Stimulated activated naive CD8-positive, alpha-beta T cell treated with anti-CD3 and anti-CD28 coated beads, Interleukin-15, Interleukin-2, amounts not matched to agents 100 ng/mL and 50 ng/mL, for 24 hours (primary cell): ENCODE measurements around the gene RASSF4.
"Not testable (repeated sequence)": the region's sequence is repeated elsewhere in the genome, so short reads cannot be mapped to it uniquely, and the experiment has no call there.

Experiments used
- H3K27ac Mint-ChIP-seq: one replicate; pipeline ENCODE4 v1.8.0; 2021; ENCODE audit warnings: mild to moderate bottlenecking, mixed read lengths
- H3K27me3 Mint-ChIP-seq: one replicate; pipeline ENCODE4 v1.8.0; 2021; ENCODE audit warnings: mixed read lengths
- H3K36me3 Mint-ChIP-seq: one replicate; pipeline ENCODE4 v1.8.0; 2021; ENCODE audit warnings: low read depth, mixed read lengths
- H3K4me1 Mint-ChIP-seq: one replicate; pipeline ENCODE4 v1.8.0; 2021; ENCODE audit warnings: low read depth, mixed read lengths
- H3K4me3 Mint-ChIP-seq: one replicate; pipeline ENCODE4 v1.8.0; 2021; ENCODE audit warnings: mild to moderate bottlenecking, mixed read lengths
- H3K9me3 Mint-ChIP-seq: one replicate; pipeline ENCODE4 v1.8.0; 2021; ENCODE audit warnings: mixed read lengths

Gene RASSF4

GRCh38 chr10:45000138-45000751, 40.6 kb downstream of the RASSF4 start:
- no peaks in the 10 kb centered on the region for H3K27me3 Mint-ChIP-seq
- H3K36me3 Mint-ChIP-seq, result peaks cover 37% of the 10 kb centered on the region
- H3K4me1 Mint-ChIP-seq, result peaks cover 40% of the 10 kb centered on the region
- peak overlapping the region; percentile 82 for H3K4me3 Mint-ChIP-seq
- H3K27ac Mint-ChIP-seq, result peak overlapping the region; percentile 89
- H3K9me3 Mint-ChIP-seq, result peaks cover 22% of the 10 kb centered on the region

- Mint-ChIP-seq H3K27ac (peak within 1 kb of the TSS; percentile 89), H3K9me3 (peaks cover 22% of the 10 kb centered on the region), H3K4me1 (peaks cover 34% of the 10 kb centered on the region), H3K36me3 (peaks cover 43% of the 10 kb centered on the region), H3K27me3 (no peaks in the 10 kb centered on the region), H3K4me3 (peak within 1 kb of the TSS; percentile 89)
Observed at GRCh38 chr10:45000752-45001380, 41.3 kb downstream of the RASSF4 start, which contains the start of gene ZNF22. Gene ZNF22, plus strand, starts transcription at chr10:45000923. Its CDS starts 2,446 bp downstream, at chr10:45003369.

- Mint-ChIP-seq H3K27ac (peak overlapping the region; percentile 88), H3K9me3 (peaks cover 22% of the 10 kb centered on the region), H3K4me3 (peak overlapping the region; percentile 89), H3K36me3 (peaks cover 48% of the 10 kb centered on the region), H3K4me1 (peaks cover 33% of the 10 kb centered on the region), H3K27me3 (no peaks in the 10 kb centered on the region)
Observed at GRCh38 chr10:45001381-45002148, 42.0 kb downstream of the RASSF4 start.

GRCh38 chr10:45003432-45004000, 43.9 kb downstream of the RASSF4 start:
- Mint-ChIP-seq H3K27me3 (no peaks in the 10 kb centered on the region), H3K4me3 (no peak overlapping the region), H3K27ac (no peak overlapping the region)

GRCh38 chr10:45004661-45005060, 45.1 kb downstream of the RASSF4 start:
- Mint-ChIP-seq H3K4me3 (no peak overlapping the region), H3K27ac (no peak overlapping the region), H3K36me3 (peaks cover 48% of the 10 kb centered on the region), H3K4me1 (peaks cover 31% of the 10 kb centered on the region), H3K27me3 (no peaks in the 10 kb centered on the region), H3K9me3 (peaks cover 22% of the 10 kb centered on the region)

More at GRCh38 chr10:45003432-45004000, 43.9 kb downstream of the RASSF4 start:
- peaks cover 22% of the 10 kb centered on the region for H3K9me3 Mint-ChIP-seq
- peaks cover 48% of the 10 kb centered on the region for H3K36me3 Mint-ChIP-seq
- peaks cover 33% of the 10 kb centered on the region for H3K4me1 Mint-ChIP-seq

GRCh38 chr10:45005284-45005683, 45.7 kb downstream of the RASSF4 start:
- Mint-ChIP-seq H3K4me1 (peaks cover 25% of the 10 kb centered on the region), H3K4me3 (no peak overlapping the region), H3K27me3 (no peaks in the 10 kb centered on the region), H3K27ac (no peak overlapping the region), H3K36me3 (peaks cover 48% of the 10 kb centered on the region), H3K9me3 (peaks cover 22% of the 10 kb centered on the region)

GRCh38 chr10:45006276-45007030, 46.9 kb downstream of the RASSF4 start:
- H3K36me3 Mint-ChIP-seq, result peaks cover 47% of the 10 kb centered on the region
- H3K9me3 Mint-ChIP-seq, result peaks cover 22% of the 10 kb centered on the region
- no peak overlapping the region for H3K4me3 Mint-ChIP-seq
- H3K27me3 Mint-ChIP-seq, result no peaks in the 10 kb centered on the region
- H3K27ac Mint-ChIP-seq, result no peak overlapping the region
- H3K4me1 Mint-ChIP-seq, result peaks cover 18% of the 10 kb centered on the region

- peaks cover 12% of the 10 kb centered on the region for H3K9me3 Mint-ChIP-seq
- H3K4me3 Mint-ChIP-seq, result no peak overlapping the region
- peaks cover 3% of the 10 kb centered on the region for H3K4me1 Mint-ChIP-seq
- no peaks in the 10 kb centered on the region for H3K27me3 Mint-ChIP-seq
- no peak overlapping the region for H3K27ac Mint-ChIP-seq
- peaks cover 26% of the 10 kb centered on the region for H3K36me3 Mint-ChIP-seq
Observed at GRCh38 chr10:45008524-45009161, 49.0 kb downstream of the RASSF4 start.

- not testable (repeated sequence) for H3K27me3 Mint-ChIP-seq, H3K4me1 Mint-ChIP-seq, H3K9me3 Mint-ChIP-seq, H3K27ac Mint-ChIP-seq, H3K4me3 Mint-ChIP-seq, H3K36me3 Mint-ChIP-seq
Observed at GRCh38 chr10:45014557-45014956, 55.0 kb downstream of the RASSF4 start.

- Mint-ChIP-seq H3K36me3 (no peaks in the 10 kb centered on the region), H3K4me1 (no peaks in the 10 kb centered on the region), H3K9me3 (no peaks in the 10 kb centered on the region), H3K27me3 (no peaks in the 10 kb centered on the region), H3K4me3 (no peak overlapping the region), H3K27ac (no peak overlapping the region)
Observed at GRCh38 chr10:45015590-45015989, 56.0 kb downstream of the RASSF4 start.

- no peaks in the 10 kb centered on the region for H3K36me3 Mint-ChIP-seq
- H3K4me3 Mint-ChIP-seq, result no peak overlapping the region
- no peaks in the 10 kb centered on the region for H3K4me1 Mint-ChIP-seq
- peaks cover 3% of the 10 kb centered on the region for H3K27me3 Mint-ChIP-seq
- H3K27ac Mint-ChIP-seq, result no peak overlapping the region
- H3K9me3 Mint-ChIP-seq, result peaks cover 14% of the 10 kb centered on the region
Observed at GRCh38 chr10:45023426-45023825, 63.8 kb downstream of the RASSF4 start.

GRCh38 chr10:45034301-45034700, 74.7 kb downstream of the RASSF4 start:
- H3K27me3 Mint-ChIP-seq, result peaks cover 14% of the 10 kb centered on the region
- peaks cover 12% of the 10 kb centered on the region for H3K36me3 Mint-ChIP-seq

GRCh38 chr10:45035673-45036072, 76.1 kb downstream of the RASSF4 start:
- Mint-ChIP-seq H3K4me3 (no peak overlapping the region), H3K27ac (no peak overlapping the region), H3K36me3 (peaks cover 12% of the 10 kb centered on the region), H3K27me3 (peaks cover 14% of the 10 kb centered on the region), H3K9me3 (peaks cover 19% of the 10 kb centered on the region), H3K4me1 (no peaks in the 10 kb centered on the region)

More at GRCh38 chr10:45034301-45034700, 74.7 kb downstream of the RASSF4 start:
- peaks cover 28% of the 10 kb centered on the region for H3K9me3 Mint-ChIP-seq
- H3K27ac Mint-ChIP-seq, result no peak overlapping the region
- no peaks in the 10 kb centered on the region for H3K4me1 Mint-ChIP-seq
- no peak overlapping the region for H3K4me3 Mint-ChIP-seq
